ENCODE data around the gene GRIN2A. TPM values are rescaled to one million over a fixed set of nuclear protein-coding genes. Genes with fewer than 3 reads are reported as not detected.

Gene GRIN2A
- total and polyA plus RNA-seq, 2 of the 13 experiments (the other 11 are each of a cell fraction or from before 2014, with no cell fraction given), result not detected

- TF ChIP-seq, protein P1, sequence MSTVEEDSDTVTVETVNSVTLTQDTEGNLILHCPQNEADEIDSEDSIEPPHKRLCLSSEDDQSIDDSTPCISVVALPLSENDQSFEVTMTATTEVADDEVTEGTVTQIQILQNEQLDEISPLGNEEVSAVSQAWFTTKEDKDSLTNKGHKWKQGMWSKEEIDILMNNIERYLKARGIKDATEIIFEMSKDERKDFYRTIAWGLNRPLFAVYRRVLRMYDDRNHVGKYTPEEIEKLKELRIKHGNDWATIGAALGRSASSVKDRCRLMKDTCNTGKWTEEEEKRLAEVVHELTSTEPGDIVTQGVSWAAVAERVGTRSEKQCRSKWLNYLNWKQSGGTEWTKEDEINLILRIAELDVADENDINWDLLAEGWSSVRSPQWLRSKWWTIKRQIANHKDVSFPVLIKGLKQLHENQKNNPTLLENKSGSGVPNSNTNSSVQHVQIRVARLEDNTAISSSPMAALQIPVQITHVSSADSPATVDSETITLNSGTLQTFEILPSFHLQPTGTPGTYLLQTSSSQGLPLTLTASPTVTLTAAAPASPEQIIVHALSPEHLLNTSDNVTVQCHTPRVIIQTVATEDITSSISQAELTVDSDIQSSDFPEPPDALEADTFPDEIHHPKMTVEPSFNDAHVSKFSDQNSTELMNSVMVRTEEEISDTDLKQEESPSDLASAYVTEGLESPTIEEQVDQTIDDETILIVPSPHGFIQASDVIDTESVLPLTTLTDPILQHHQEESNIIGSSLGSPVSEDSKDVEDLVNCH (CRISPR knock-in tag; IDR thresholded peaks at IDR 0.05), result no peak
- TF ChIP-seq ZNF34 (CRISPR knock-in tag; IDR thresholded peaks at IDR 0.05; ENCODE audit: borderline replicate concordance) (no peak), ZZZ3 (CRISPR knock-in tag; IDR thresholded peaks at IDR 0.05; ENCODE audit: borderline replicate concordance) (no peak)
- TF ChIP-seq, protein P2, sequence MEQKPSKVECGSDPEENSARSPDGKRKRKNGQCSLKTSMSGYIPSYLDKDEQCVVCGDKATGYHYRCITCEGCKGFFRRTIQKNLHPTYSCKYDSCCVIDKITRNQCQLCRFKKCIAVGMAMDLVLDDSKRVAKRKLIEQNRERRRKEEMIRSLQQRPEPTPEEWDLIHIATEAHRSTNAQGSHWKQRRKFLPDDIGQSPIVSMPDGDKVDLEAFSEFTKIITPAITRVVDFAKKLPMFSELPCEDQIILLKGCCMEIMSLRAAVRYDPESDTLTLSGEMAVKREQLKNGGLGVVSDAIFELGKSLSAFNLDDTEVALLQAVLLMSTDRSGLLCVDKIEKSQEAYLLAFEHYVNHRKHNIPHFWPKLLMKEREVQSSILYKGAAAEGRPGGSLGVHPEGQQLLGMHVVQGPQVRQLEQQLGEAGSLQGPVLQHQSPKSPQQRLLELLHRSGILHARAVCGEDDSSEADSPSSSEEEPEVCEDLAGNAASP (CRISPR knock-in tag; IDR thresholded peaks at IDR 0.05; ENCODE audit: borderline replicate concordance), result no peak
Measured at GRCh38 chr16:9797306-9797705, 384.9 kb downstream of the GRIN2A start (continued).

GRCh38 chr16:9793623-9794022, 388.6 kb downstream of the GRIN2A start:
- 2% methylated on average over 6 of the region's 6 CpGs for WGBS (ENCODE audit: low lambda C conversion rate)
- H3K4me2 ChIP-seq (ENCODE audit: low read depth, low read length), result no peak overlapping the region
- no peak overlapping the region for H3K4me3 ChIP-seq (replicated peaks in 1 of 3; ENCODE audit: insufficient read depth in 1 of 3, low read depth in 2 of 3, low read length in 3 of 3)
- no peak overlapping the region for H2AFZ ChIP-seq (ENCODE audit: low read length)
- ATAC-seq (no peak), FAIRE-seq (no peak), DNase-seq (ENCODE audit: low spot score) (no peak)
- H3K9ac ChIP-seq (ENCODE audit: insufficient read depth, low read depth, low read length), result no peak overlapping the region
- no TSS peak for BruUV-seq (replicated peaks)
- H3K27ac ChIP-seq (ENCODE audit: extremely low read length, insufficient read depth, low read length), result no peak overlapping the region
- H3K36me3 ChIP-seq (replicated peaks in 1 of 2; ENCODE audit: control insufficient read depth in 1 of 2, insufficient read depth in 2 of 2, low read length in 2 of 2), result no peaks in the 10 kb centered on the region
- peaks cover 0 to 3% of the 10 kb centered on the region in 2 experiments; a peak in 1 of 5 replicates for H3K27me3 ChIP-seq (ENCODE audit: control insufficient read depth in 1 of 2, insufficient read depth in 2 of 2, low read length in 2 of 2)
- in situ Hi-C loops (cut with HindIII; ENCODE audit: extremely low pct_ligation_motif_present, low pct_unique_long_range_greater_than_20kb), result no loop called here
- no peaks in the 10 kb centered on the region for H3K4me1 ChIP-seq (ENCODE audit: insufficient read depth, low read length)
- POLR2A ChIA-PET, result no interaction called here
- CTCF ChIA-PET (ENCODE audit: low intra/inter-chr PET ratio, low total read pairs), result no interaction called here
- no peaks in the 10 kb centered on the region for H3K9me3 ChIP-seq (ENCODE audit: low read length)
- TF ChIP-seq, protein P3, sequence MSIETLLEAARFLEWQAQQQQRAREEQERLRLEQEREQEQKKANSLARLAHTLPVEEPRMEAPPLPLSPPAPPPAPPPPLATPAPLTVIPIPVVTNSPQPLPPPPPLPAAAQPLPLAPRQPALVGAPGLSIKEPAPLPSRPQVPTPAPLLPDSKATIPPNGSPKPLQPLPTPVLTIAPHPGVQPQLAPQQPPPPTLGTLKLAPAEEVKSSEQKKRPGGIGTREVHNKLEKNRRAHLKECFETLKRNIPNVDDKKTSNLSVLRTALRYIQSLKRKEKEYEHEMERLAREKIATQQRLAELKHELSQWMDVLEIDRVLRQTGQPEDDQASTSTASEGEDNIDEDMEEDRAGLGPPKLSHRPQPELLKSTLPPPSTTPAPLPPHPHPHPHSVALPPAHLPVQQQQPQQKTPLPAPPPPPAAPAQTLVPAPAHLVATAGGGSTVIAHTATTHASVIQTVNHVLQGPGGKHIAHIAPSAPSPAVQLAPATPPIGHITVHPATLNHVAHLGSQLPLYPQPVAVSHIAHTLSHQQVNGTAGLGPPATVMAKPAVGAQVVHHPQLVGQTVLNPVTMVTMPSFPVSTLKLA (IDR thresholded peaks at IDR 0.05), result peak; percentile 99
- TF ChIP-seq ZNF333 (CRISPR knock-in tag; IDR thresholded peaks at IDR 0.05; ENCODE audit: borderline replicate concordance), result no peak
- intact Hi-C loops (cut with micrococcal nuclease; ENCODE audit: unreplicated experiment), result no loop called here
- no peaks in the 10 kb centered on the region for H4K20me1 ChIP-seq (ENCODE audit: insufficient read depth, low read length)
- no peaks in the 10 kb centered on the region for H3K79me2 ChIP-seq (ENCODE audit: insufficient read depth, low read length)

Measured in HepG2 (cell line).